Kidney epithelial cell (primary cell): ENCODE data around the gene CFAP99. TPM values are rescaled to one million over a fixed set of nuclear protein-coding genes. Genes with fewer than 3 reads are reported as not detected.

Experiments
- DNase-seq: peaks from one replicate; pipeline ENCODE4 v3.0.0-alpha.2; 2010; ENCODE audit warnings: low read depth
- H3K27me3 ChIP-seq: 2 replicates; pipeline ENCODE4 v1.6.0; 2011; ENCODE audit warnings: low read length; ENCODE audit not compliant: control insufficient read depth, insufficient read depth
- H3K36me3 ChIP-seq: 2 replicates; pipeline ENCODE4 v1.5.1; 2011; ENCODE audit warnings: low read length; ENCODE audit not compliant: control insufficient read depth, insufficient read depth
- H3K4me3 ChIP-seq: 2 replicates; pipeline ENCODE4 v1.5.1; 2011; ENCODE audit warnings: low read depth, mild to moderate bottlenecking, control low read depth, low read length
- CTCF ChIP-seq: IDR thresholded peaks from 2 replicates; pipeline ENCODE4 v1.5.1; 2011; ENCODE audit warnings: mild to moderate bottlenecking, moderate library complexity, low read length, control low read depth, inconsistent platforms; ENCODE audit not compliant: insufficient read depth, poor library complexity, severe bottlenecking
- total RNA-seq: library from RNA; depleted of rRNA; stranded (reverse); fragments of >200 nt; gene quantifications from 2 replicates; pipeline ENCODE4 v1.2.3, GENCODE V29; 2015

The CFAP99 gene
- total RNA-seq, 1 donor from 2014 or later = not detected

GRCh38 chr4:2400841-2401609 is 17.7 kb upstream of the CFAP99 start:
- DNase-seq = no peak
- no peak for TF ChIP-seq CTCF
- Histone ChIP-seq H3K27me3 (peaks cover 27% of the 10 kb centered on the region), H3K4me3 (no peak overlapping the region), H3K36me3 (no peaks in the 10 kb centered on the region)

- no peak for DNase-seq
- Histone ChIP-seq H3K4me3 (no peak overlapping the region), H3K27me3 (peaks cover 27% of the 10 kb centered on the region), H3K36me3 (no peaks in the 10 kb centered on the region)
- no peak for TF ChIP-seq CTCF
Measured at GRCh38 chr4:2401610-2401983, 17.2 kb upstream of the CFAP99 start.

GRCh38 chr4:2402048-2402842 is 16.5 kb upstream of the CFAP99 start:
- peaks cover 27% of the 10 kb centered on the region for H3K27me3 ChIP-seq
- H3K4me3 ChIP-seq = no peak overlapping the region
- H3K36me3 ChIP-seq = no peaks in the 10 kb centered on the region
- no peak for TF ChIP-seq CTCF
- no peak for DNase-seq

- no peak for DNase-seq
- Histone ChIP-seq H3K27me3 (peaks cover 27% of the 10 kb centered on the region), H3K36me3 (no peaks in the 10 kb centered on the region), H3K4me3 (no peak overlapping the region)
- TF ChIP-seq CTCF = no peak
Measured at GRCh38 chr4:2402941-2403340, 15.8 kb upstream of the CFAP99 start.

GRCh38 chr4:2406406-2406805 is 12.3 kb upstream of the CFAP99 start:
- no peak for TF ChIP-seq CTCF
- Histone ChIP-seq H3K27me3 (peaks cover 18% of the 10 kb centered on the region), H3K36me3 (no peaks in the 10 kb centered on the region), H3K4me3 (no peak overlapping the region)
- no peak for DNase-seq
